ENCODE data around the gene SDR9C7.
"Not testable (repeated sequence)": the region's sequence is repeated elsewhere in the genome, so short reads cannot be mapped to it uniquely, and the experiment has no call there.

SDR9C7 gene

GRCh38 chr12:56933826-56934625 is at the start of gene SDR9C7:
Gene SDR9C7 (minus strand): TSS chr12:56934408. CDS start chr12:56934261, 147 bp downstream.
- DNase-seq (ENCODE audit: low read depth in 2 of 2): no peak

GRCh38 chr12:56983386-56983785 is 49.2 kb upstream of the SDR9C7 start:
- no peak for DNase-seq (ENCODE audit: low read depth in 2 of 2)

GRCh38 chr12:56982578-56983236 is 48.5 kb upstream of the SDR9C7 start:
- DNase-seq (ENCODE audit: low read depth in 2 of 2): not testable (repeated sequence)

- no peak for DNase-seq (ENCODE audit: low read depth in 2 of 2)
These were observed 46.8 kb upstream of the SDR9C7 start for GRCh38 chr12:56980941-56981530.

GRCh38 chr12:56980268-56980667 is 46.1 kb upstream of the SDR9C7 start:
- no peak for DNase-seq (ENCODE audit: low read depth in 2 of 2)

GRCh38 chr12:56979628-56980027 is 45.4 kb upstream of the SDR9C7 start:
- DNase-seq (ENCODE audit: low read depth in 2 of 2): no peak

- no peak for DNase-seq (ENCODE audit: low read depth in 2 of 2)
These were observed 44.4 kb upstream of the SDR9C7 start for GRCh38 chr12:56978397-56979138.

GRCh38 chr12:56977361-56977760 is 43.2 kb upstream of the SDR9C7 start:
- not testable (repeated sequence) for DNase-seq (ENCODE audit: low read depth in 2 of 2)

GRCh38 chr12:56974224-56974623 is 40.0 kb upstream of the SDR9C7 start:
- not testable (repeated sequence) for DNase-seq (ENCODE audit: low read depth in 2 of 2)

- DNase-seq (ENCODE audit: low read depth in 2 of 2): not testable (repeated sequence)
These were observed 34.7 kb upstream of the SDR9C7 start for GRCh38 chr12:56968910-56969309.

GRCh38 chr12:56965997-56966642 is 31.9 kb upstream of the SDR9C7 start:
- DNase-seq (ENCODE audit: low read depth in 2 of 2): not testable (repeated sequence)

- DNase-seq (ENCODE audit: low read depth in 2 of 2): not testable (repeated sequence)
These were observed 30.9 kb upstream of the SDR9C7 start for GRCh38 chr12:56965124-56965523.

- DNase-seq (ENCODE audit: low read depth in 2 of 2): not testable (repeated sequence)
These were observed 29.3 kb upstream of the SDR9C7 start for GRCh38 chr12:56963557-56963956.

- DNase-seq (ENCODE audit: low read depth in 2 of 2): not testable (repeated sequence)
These were observed 28.0 kb upstream of the SDR9C7 start for GRCh38 chr12:56962247-56962646.

- no peak for DNase-seq (ENCODE audit: low read depth in 2 of 2)
These were observed 24.2 kb upstream of the SDR9C7 start for GRCh38 chr12:56958422-56958821.

- no peak for DNase-seq (ENCODE audit: low read depth in 2 of 2)
These were observed 23.2 kb upstream of the SDR9C7 start, which contains the start of gene RDH16 for GRCh38 chr12:56957229-56958052. Gene RDH16 (minus strand): TSS chr12:56957608. CDS start chr12:56957462, 146 bp downstream.

GRCh38 chr12:56955631-56956256 is 21.5 kb upstream of the SDR9C7 start:
- DNase-seq (ENCODE audit: low read depth in 2 of 2): no peak

- no peak for DNase-seq (ENCODE audit: low read depth in 2 of 2)
These were observed 20.7 kb upstream of the SDR9C7 start for GRCh38 chr12:56954958-56955355.

GRCh38 chr12:56954057-56954957 is 20.1 kb upstream of the SDR9C7 start:
- no peak for DNase-seq (ENCODE audit: low read depth in 2 of 2)

Data from stimulated activated CD4-positive, alpha-beta T cell treated with anti-CD3 and anti-CD28 coated beads, Interleukin-15, amount 100 ng/mL, for 48 hours (primary cell).